Glutamatergic neuron (in vitro differentiated cells): Measurements from ENCODE around the gene PCYT2. TPM values are rescaled to one million over a fixed set of nuclear protein-coding genes. Genes with fewer than 3 reads are reported as not detected.

Source experiments
- DNase-seq: peaks from one replicate; pipeline ENCODE4 v3.0.0; 2022
- H3K27ac Mint-ChIP-seq: one replicate; pipeline ENCODE4 v1.8.0; 2020; ENCODE audit warnings: mild to moderate bottlenecking, mixed read lengths, inconsistent platforms; ENCODE audit not compliant: unreplicated experiment
- H3K27me3 Mint-ChIP-seq: one replicate; pipeline ENCODE4 v1.8.0; 2020; ENCODE audit warnings: mild to moderate bottlenecking, moderate library complexity, mixed read lengths, inconsistent platforms; ENCODE audit not compliant: unreplicated experiment
- H3K36me3 Mint-ChIP-seq: one replicate; pipeline ENCODE4 v1.8.0; 2020; ENCODE audit warnings: mild to moderate bottlenecking, mixed read lengths, inconsistent platforms; ENCODE audit not compliant: unreplicated experiment
- H3K4me1 Mint-ChIP-seq: one replicate; pipeline ENCODE4 v1.8.0; 2020; ENCODE audit warnings: mild to moderate bottlenecking, low read depth, mixed read lengths, inconsistent platforms; ENCODE audit not compliant: unreplicated experiment
- H3K4me3 Mint-ChIP-seq: one replicate; pipeline ENCODE4 v1.8.0; 2020; ENCODE audit warnings: mild to moderate bottlenecking, mixed read lengths, inconsistent platforms; ENCODE audit not compliant: unreplicated experiment
- H3K9me3 Mint-ChIP-seq: one replicate; pipeline ENCODE4 v1.8.0; 2020; ENCODE audit warnings: mild to moderate bottlenecking, moderate library complexity, mixed read lengths, inconsistent platforms; ENCODE audit not compliant: unreplicated experiment
- long read RNA-seq: library from polyadenylated mRNA; unstranded; transcript quantifications from one replicate; pipeline ENCODE4 v2.0.0, GENCODE V29; 2020; ENCODE audit not compliant: unreplicated experiment
- total RNA-seq: library from RNA; stranded (reverse); fragmentation: NEBNext Ultra II Directional; extraction: Animal tissue kit (Norgen Biotek cat#: 25700); gene quantifications from one replicate; pipeline ENCODE4 v1.2.1, GENCODE V29; 2021; ENCODE audit not compliant: unreplicated experiment
- TF ChIP-seq, protein P1 (sequence below): fragments of 200-600 bp; sonication (generic); IDR thresholded peaks from one replicate; pipeline ENCODE4 v1.5.0; 2021; ENCODE audit not compliant: partially characterized antibody, unreplicated experiment

PCYT2 gene
- 63.0 TPM for total RNA-seq
- long read RNA-seq, full-length matches to known transcripts, result 61 of 72 reads
- long read RNA-seq, partial matches to known transcripts, result 1 of 72 reads
- long read RNA-seq, other reads (novel, unspliced or antisense), result 10 of 72 reads

DNA sequence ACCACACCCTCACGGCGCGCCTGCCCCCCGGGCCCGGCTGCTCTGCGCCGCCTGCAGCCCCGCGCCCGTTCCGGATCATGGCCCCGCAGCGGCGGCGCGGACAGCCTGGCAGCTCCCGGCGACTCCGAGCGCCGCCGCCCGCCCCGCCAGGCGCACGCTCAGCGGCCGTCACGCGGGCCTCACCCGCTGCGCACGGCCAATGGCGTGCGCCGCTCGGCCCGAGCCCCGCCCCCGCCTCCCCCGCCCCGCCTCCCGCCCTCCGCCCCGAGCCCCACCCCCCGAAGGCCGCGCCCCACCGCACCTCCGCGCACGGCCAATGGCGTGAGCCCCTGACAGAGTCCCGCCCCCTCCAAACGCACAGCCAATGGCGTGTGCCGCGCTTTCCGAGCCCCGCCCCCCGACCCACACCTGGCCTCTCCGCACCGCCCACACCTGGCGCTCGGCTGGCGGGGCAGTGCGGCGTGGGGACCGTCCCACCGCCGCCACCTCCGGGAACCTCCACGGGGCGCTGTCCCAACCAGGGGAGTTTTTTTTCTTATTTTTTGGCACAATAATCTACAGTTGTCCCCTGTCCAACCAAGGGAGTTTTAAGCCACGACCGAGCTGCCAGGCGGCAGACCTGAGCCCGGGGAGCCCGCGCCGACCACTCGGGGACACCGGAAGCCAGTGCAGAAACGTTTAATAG, at the start of gene PCYT2:
Gene PCYT2 (minus strand): TSS at position 123 of the 685 bp plus-strand sequence. CDS start 44 bp downstream, at position 79.
- DNase-seq, result peak; percentile 91
- H3K27ac Mint-ChIP-seq, result no peak within 1 kb of the TSS
- H3K27me3 Mint-ChIP-seq, result no peaks in the 10 kb centered on the region
- TF ChIP-seq, protein P1, sequence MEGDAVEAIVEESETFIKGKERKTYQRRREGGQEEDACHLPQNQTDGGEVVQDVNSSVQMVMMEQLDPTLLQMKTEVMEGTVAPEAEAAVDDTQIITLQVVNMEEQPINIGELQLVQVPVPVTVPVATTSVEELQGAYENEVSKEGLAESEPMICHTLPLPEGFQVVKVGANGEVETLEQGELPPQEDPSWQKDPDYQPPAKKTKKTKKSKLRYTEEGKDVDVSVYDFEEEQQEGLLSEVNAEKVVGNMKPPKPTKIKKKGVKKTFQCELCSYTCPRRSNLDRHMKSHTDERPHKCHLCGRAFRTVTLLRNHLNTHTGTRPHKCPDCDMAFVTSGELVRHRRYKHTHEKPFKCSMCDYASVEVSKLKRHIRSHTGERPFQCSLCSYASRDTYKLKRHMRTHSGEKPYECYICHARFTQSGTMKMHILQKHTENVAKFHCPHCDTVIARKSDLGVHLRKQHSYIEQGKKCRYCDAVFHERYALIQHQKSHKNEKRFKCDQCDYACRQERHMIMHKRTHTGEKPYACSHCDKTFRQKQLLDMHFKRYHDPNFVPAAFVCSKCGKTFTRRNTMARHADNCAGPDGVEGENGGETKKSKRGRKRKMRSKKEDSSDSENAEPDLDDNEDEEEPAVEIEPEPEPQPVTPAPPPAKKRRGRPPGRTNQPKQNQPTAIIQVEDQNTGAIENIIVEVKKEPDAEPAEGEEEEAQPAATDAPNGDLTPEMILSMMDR, result no peak
- H3K36me3 Mint-ChIP-seq, result no peaks in the 10 kb centered on the region
- peaks cover 1% of the 10 kb centered on the region for H3K4me1 Mint-ChIP-seq
- H3K9me3 Mint-ChIP-seq, result peaks cover 5% of the 10 kb centered on the region
- peak within 1 kb of the TSS; percentile 93 for H3K4me3 Mint-ChIP-seq

GRCh38 chr17:81960130-81960958, 49.1 kb upstream of the PCYT2 start:
- peaks cover 14% of the 10 kb centered on the region for H3K4me1 Mint-ChIP-seq
- H3K4me3 Mint-ChIP-seq, result no peak overlapping the region
- peaks cover 4% of the 10 kb centered on the region for H3K36me3 Mint-ChIP-seq
- peaks cover 22% of the 10 kb centered on the region for H3K9me3 Mint-ChIP-seq
- DNase-seq, result no peak
- H3K27me3 Mint-ChIP-seq, result peaks cover 15% of the 10 kb centered on the region
- H3K27ac Mint-ChIP-seq, result no peak overlapping the region
- TF ChIP-seq, protein P1, result no peak

DNA sequence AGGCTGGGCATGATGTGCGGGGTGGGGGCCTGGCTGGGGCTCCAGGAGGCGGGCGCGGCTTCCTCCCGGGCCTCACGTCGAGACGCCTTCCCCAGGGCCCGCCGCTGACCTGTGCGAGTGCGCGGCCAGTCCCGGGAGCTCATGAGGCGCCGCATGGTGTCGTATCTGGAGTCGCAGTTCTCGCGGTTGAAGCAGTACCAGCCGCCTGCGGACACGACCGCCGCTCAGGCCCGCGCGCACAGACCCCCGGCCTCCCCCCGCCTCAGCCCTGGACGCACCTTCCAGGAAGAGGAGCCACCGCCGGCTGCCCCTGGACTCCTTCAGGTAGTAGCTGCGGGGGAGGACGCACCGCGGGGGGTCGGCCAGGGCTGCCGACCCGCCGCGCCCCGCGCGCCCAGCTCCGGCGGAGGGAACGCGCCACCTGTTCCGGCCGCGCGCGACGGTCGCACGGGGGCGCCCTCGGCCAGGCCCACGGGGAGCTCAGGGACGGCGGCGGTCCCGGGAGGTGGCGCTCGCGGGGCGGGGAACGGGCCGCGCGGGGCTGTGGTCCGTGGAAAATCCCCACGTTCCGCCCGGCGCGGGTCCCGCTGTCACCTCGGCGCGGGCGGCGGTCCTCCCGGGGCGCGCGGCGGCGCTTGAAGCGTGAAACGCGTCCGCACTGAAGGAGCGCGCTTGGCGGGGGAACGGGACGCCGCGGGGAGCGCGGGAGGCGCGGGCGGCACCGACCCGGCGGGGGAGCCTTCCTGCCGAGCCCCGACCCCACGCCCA, 48.3 kb upstream of the PCYT2 start:
- H3K4me1 Mint-ChIP-seq, result peaks cover 11% of the 10 kb centered on the region
- TF ChIP-seq, protein P1, result peak; percentile 38

GRCh38 chr17:81958633-81959342, 47.6 kb upstream of the PCYT2 start:
- peak overlapping the region; percentile 79 for H3K4me3 Mint-ChIP-seq
- no peak for DNase-seq
- H3K9me3 Mint-ChIP-seq, result peaks cover 12% of the 10 kb centered on the region
- TF ChIP-seq, protein P1, result no peak
- no peak overlapping the region for H3K27ac Mint-ChIP-seq
- peaks cover 10% of the 10 kb centered on the region for H3K27me3 Mint-ChIP-seq
- peaks cover 4% of the 10 kb centered on the region for H3K36me3 Mint-ChIP-seq
- H3K4me1 Mint-ChIP-seq, result peaks cover 8% of the 10 kb centered on the region

More for the DNA sequence above, 48.3 kb upstream of the PCYT2 start:
- peaks cover 14% of the 10 kb centered on the region for H3K9me3 Mint-ChIP-seq
- no peak overlapping the region for H3K27ac Mint-ChIP-seq
- DNase-seq, result peak; percentile 76
- peaks cover 13% of the 10 kb centered on the region for H3K27me3 Mint-ChIP-seq
- H3K36me3 Mint-ChIP-seq, result peaks cover 4% of the 10 kb centered on the region
- no peak overlapping the region for H3K4me3 Mint-ChIP-seq
